K562 (cell line): ENCODE data around the gene CCL19. TPM values are rescaled to one million over a fixed set of nuclear protein-coding genes. Genes with fewer than 3 reads are reported as not detected.

Experiments used
- ATAC-seq: fragments of 200-7000 bp; cut with Tn5 transposase; 3 replicates; pipeline ENCODE4 v1.9.1; 2020; ENCODE audit warnings: moderate library complexity
- BruUV-seq: library from RNA; stranded (reverse); fragments of 400-500 nt; replicated peaks from 2 replicates; lab custom pipeline; 2021; lab: Mats Ljungman, UMichigan
- CTCF ChIA-PET: fragments of 300-600 bp; formaldehyde crosslinking; extraction: SDS; loops from one replicate; lab custom pipeline; 2021; ENCODE audit warnings: low intra/inter-chr PET ratio; lab: Yijun Ruan, JAX
- POLR2A ChIA-PET: fragments of 300-600, 350-650 bp; sonication (Branson Sonifier 250); formaldehyde crosslinking; extraction: SDS; loops from one replicate; lab custom pipeline; 2021; ENCODE audit warnings: antibody characterized with exemption, inconsistent platforms; lab: Yijun Ruan, JAX
- DNase-seq, 4 experiments: peaks; one replicate each; pipeline versions ENCODE4 v3.0.0 to v3.0.0-alpha.2; 2011 to 2018; ENCODE audit warnings: low spot score in 3 of 4, mixed read lengths in 3 of 4; ENCODE audit errors: extremely low read depth in 1 of 4
- FAIRE-seq: peaks from 2 replicates; lab custom pipeline; 2011; peaks lifted over from hg19 to GRCh38; lab: Jason Lieb, UNC
- H2AFZ ChIP-seq: 2 replicates; pipeline ENCODE4 v1.6.0; 2011; ENCODE audit warnings: low read depth, low read length, control low read depth, inconsistent platforms
- H3K27ac ChIP-seq: fragments of 200-600 bp; 3 replicates; pipeline ENCODE4 v1.8.0; 2011; ENCODE audit warnings: low read depth, mild to moderate bottlenecking, control low read depth, inconsistent platforms, low read length, moderate library complexity, mixed read lengths; ENCODE audit errors: extremely low read depth
- H3K27me3 ChIP-seq, 2 experiments: fragments of 300-600 bp in 1 of 2; 2 replicates in 1 of 2; 3 replicates in 1 of 2; pipeline versions ENCODE4 v1.6.0 to v1.8.0; 2011; ENCODE audit warnings: inconsistent platforms in 2 of 2, low read length in 2 of 2, mild to moderate bottlenecking in 1 of 2, mixed read lengths in 1 of 2, moderate library complexity in 1 of 2; ENCODE audit not compliant: control insufficient read depth in 2 of 2, insufficient read depth in 2 of 2
- H3K36me3 ChIP-seq: fragments of 300-600 bp; 3 replicates; pipeline ENCODE4 v1.8.0; 2011; ENCODE audit warnings: mild to moderate bottlenecking, low read length, inconsistent platforms; ENCODE audit not compliant: control insufficient read depth, insufficient read depth
- H3K4me1 ChIP-seq, 2 experiments: fragments of 200-600 bp in 1 of 2; replicated peaks in 1 of 2; 2 replicates in 1 of 2; 3 replicates in 1 of 2; pipeline versions ENCODE4 v1.5.1 to v1.8.0; 2011; ENCODE audit warnings: inconsistent platforms in 2 of 2, low read length in 2 of 2, mild to moderate bottlenecking in 1 of 2, mixed read lengths in 1 of 2, moderate library complexity in 1 of 2; ENCODE audit not compliant: control insufficient read depth in 2 of 2, insufficient read depth in 2 of 2
- H3K4me2 ChIP-seq: 2 replicates; pipeline ENCODE4 v1.6.1; 2011; ENCODE audit warnings: low read length, control low read depth, inconsistent platforms, mixed read lengths; ENCODE audit not compliant: insufficient read depth
- H3K4me3 ChIP-seq: fragments of 200-600 bp; sonication (generic), shearing (Covaris generic); 2 replicates; pipeline ENCODE4 v1.5.1; 2016; ENCODE audit warnings: control low read depth, inconsistent platforms
- H3K79me2 ChIP-seq: fragments of 200-600 bp; 3 replicates; pipeline ENCODE4 v1.8.0; 2011; ENCODE audit warnings: low read length, inconsistent platforms; ENCODE audit not compliant: control insufficient read depth, insufficient read depth
- H3K9ac ChIP-seq, 2 experiments: 2 replicates each; pipeline versions ENCODE4 v1.6.0 to v1.6.1; 2011; ENCODE audit warnings: low read depth in 2 of 2, low read length in 2 of 2, control low read depth in 1 of 2, inconsistent platforms in 1 of 2, mild to moderate bottlenecking in 1 of 2, mixed read lengths in 1 of 2; ENCODE audit not compliant: insufficient read depth in 1 of 2
- H3K9me1 ChIP-seq: one replicate; pipeline ENCODE4 v1.6.0; 2011; ENCODE audit warnings: inconsistent platforms, mild to moderate bottlenecking, low read length, moderate library complexity; ENCODE audit not compliant: control insufficient read depth, insufficient read depth
- H3K9me3 ChIP-seq: replicated peaks from 2 replicates; pipeline ENCODE4 v1.5.1; 2011; ENCODE audit warnings: low read depth, low read length, inconsistent platforms; ENCODE audit not compliant: control insufficient read depth, insufficient read depth
- H4K20me1 ChIP-seq: replicated peaks from 2 replicates; pipeline ENCODE4 v1.6.1; 2011; ENCODE audit warnings: low read length, inconsistent platforms, mixed read lengths; ENCODE audit not compliant: control insufficient read depth, insufficient read depth
- HMG20B ChIP-seq: fragments of 250-450 bp; sonication (Bioruptor Pico); IDR thresholded peaks from 2 replicates; pipeline ENCODE4 v1.5.0; 2021; ENCODE audit warnings: mild to moderate bottlenecking
- LARP7 ChIP-seq: fragments of 450-650 bp; IDR thresholded peaks from 2 replicates; pipeline ENCODE4 v1.6.1; 2016
- MAFG ChIP-seq: fragments of 450-650 bp; conservative IDR thresholded peaks from 2 replicates; pipeline ENCODE4 v1.6.1; 2016; ENCODE audit warnings: missing genetic modification characterization, missing compliant biosample characterization
- POLR2G ChIP-seq: fragments of 200-400 bp; formaldehyde crosslinking; IDR thresholded peaks from 2 replicates; pipeline ENCODE4 v1.6.1; 2017; ENCODE audit warnings: low read depth, mild to moderate bottlenecking, antibody characterized with exemption, low read length, moderate library complexity
- ZNF12 ChIP-seq: sonication (generic); formaldehyde crosslinking; IDR thresholded peaks from 2 replicates; pipeline ENCODE4 v1.4.0; 2020; ENCODE audit warnings: mild to moderate bottlenecking, missing genetic modification reagents
- ZNF274 ChIP-seq: IDR thresholded peaks from 2 replicates; pipeline ENCODE4 v1.6.1; 2011; ENCODE audit warnings: low read depth, mild to moderate bottlenecking, low read length, moderate library complexity, borderline replicate concordance
- ZNF785 ChIP-seq: fragments of 250-450 bp; sonication (Bioruptor Pico); IDR thresholded peaks from 2 replicates; pipeline ENCODE4 v1.4.0; 2020; ENCODE audit warnings: mild to moderate bottlenecking
- WGBS: fragments of 100-300 bp; shearing (Covaris generic); methylation state at CpG from one replicate; pipeline ENCODE4 v1.1.6; 2016; ENCODE audit warnings: low coverage, mixed read lengths; ENCODE audit not compliant: insufficient coverage; ENCODE audit errors: missing lambda C conversion rate; 5-methylcytosine and 5-hydroxymethylcytosine counted together
- in situ Hi-C: fragments of 300-500 bp; cut with MboI; formaldehyde crosslinking; loops from 4 replicates; pipeline ENCODE4 v1.15.0; 2018; ENCODE audit warnings: inconsistent platforms, mixed read lengths
- intact Hi-C: fragments of 100-400 bp; cut with micrococcal nuclease; formaldehyde crosslinking; loops from 2 replicates; pipeline ENCODE4 v1.14.2; 2022
- polyA plus RNA-seq, 8 experiments: library from polyadenylated mRNA; depleted of rRNA in 4 of 8; stranded (reverse) in 5 of 8; unstranded in 3 of 8; fragments of >200 nt; fragmentation: Nextera tagmentation in 2 of 8; fragmentation: Illumina TruSeq in 1 of 8; extraction: Ambion mirVana in 2 of 8; extraction: Trizol in 1 of 8; gene quantifications; 2 replicates each; pipeline versions ENCODE4 v1.2.1 to v1.2.3, GENCODE V29; 2011 to 2014; ENCODE audit warnings: inconsistent platforms in 1 of 8, missing spikeins in 1 of 8
- total RNA-seq, 7 experiments: library from RNA; depleted of rRNA in 6 of 7; stranded (reverse); fragments of >200 nt in 6 of 7; fragmentation: Illumina TruSeq in 2 of 7; extraction: Trizol in 2 of 7; gene quantifications; 2 replicates each; pipeline versions ENCODE4 v1.2.1 to v1.2.3, GENCODE V29; 2011 to 2021; ENCODE audit warnings: low replicate concordance in 1 of 7

The CCL19 gene
- total and polyA plus RNA-seq, 9 of the 15 experiments (the other 6 are each of a cell fraction or from before 2014, with no cell fraction given) = not detected

GRCh38 chr9:34654323-34655051 is 36.6 kb downstream of the CCL19 start:
- in situ Hi-C loops (no loop called here), intact Hi-C loops (no loop called here)
- WGBS = 60% methylated on average over 4 of the region's 11 CpGs
- Histone ChIP-seq H3K27ac (no peak overlapping the region), H3K9me3 (no peaks in the 10 kb centered on the region), H3K4me2 (no peak overlapping the region), H3K27me3 (no peaks in the 10 kb centered on the region), H3K9ac (no peak overlapping the region), H3K36me3 (peaks cover 12% of the 10 kb centered on the region; the same call in 2 of the 3 replicates), H3K79me2 (no peaks in the 10 kb centered on the region), H3K9me1 (no peaks in the 10 kb centered on the region), H2AFZ (no peak overlapping the region), H3K4me1 (peaks cover 28 to 45% of the 10 kb centered on the region in 2 experiments), H4K20me1 (no peaks in the 10 kb centered on the region), H3K4me3 (no peak overlapping the region)
- no peak for DNase-seq
- ChIA-PET CTCF (no interaction called here), POLR2A (interaction anchor here (0.6 to 1.0 kb wide), 2 partner anchors 18 to 164 kb away, joined by 3 to 4 read pairs; no protein-coding TSS in a partner anchor)
- BruUV-seq = no TSS peak
- TF ChIP-seq ZNF785 (CRISPR knock-in tag) = no peak
- peak; percentile 38; the same call in 1 of the 2 replicates for TF ChIP-seq POLR2G
- no peak for TF ChIP-seq ZNF12
- no peak for TF ChIP-seq ZNF274
- TF ChIP-seq LARP7 = no peak
- no peak for TF ChIP-seq MAFG (tag)
- TF ChIP-seq HMG20B (CRISPR knock-in tag) = no peak
- ATAC-seq = no peak
- no peak for FAIRE-seq
